Stomach (tissue), 4 donors: Measurements from ENCODE around the gene MYH9.

Experiments used
- EP300 ChIP-seq: sonication (generic); formaldehyde crosslinking; IDR thresholded peaks from one replicate; pipeline ENCODE4 v1.6.1; 2017; ENCODE audit warnings: antibody characterized with exemption
- POLR2A ChIP-seq, 4 donors: fragments of 450-650 bp; IDR thresholded peaks; one replicate each; pipeline ENCODE4 v1.6.1; 2016; ENCODE audit warnings: antibody characterized with exemption in 4 of 4, control low read depth in 2 of 4, mild to moderate bottlenecking in 1 of 4, moderate library complexity in 1 of 4
- POLR2AphosphoS5 ChIP-seq, 3 donors: sonication (generic); formaldehyde crosslinking; IDR thresholded peaks; one replicate each; pipeline ENCODE4 v1.6.1; 2016; ENCODE audit warnings: antibody characterized with exemption in 3 of 3
- TF ChIP-seq, protein P1 (sequence below), 7 experiments: fragments of 450-650 bp in 4 of 7; fragments of 200-600 bp in 3 of 7; sonication (generic) in 3 of 7; IDR thresholded peaks; one replicate each; pipeline ENCODE4 v1.5.1; 2016 to 2019; ENCODE audit warnings: antibody characterized with exemption in 7 of 7, control low read depth in 2 of 7, mild to moderate bottlenecking in 1 of 7

DNA sequence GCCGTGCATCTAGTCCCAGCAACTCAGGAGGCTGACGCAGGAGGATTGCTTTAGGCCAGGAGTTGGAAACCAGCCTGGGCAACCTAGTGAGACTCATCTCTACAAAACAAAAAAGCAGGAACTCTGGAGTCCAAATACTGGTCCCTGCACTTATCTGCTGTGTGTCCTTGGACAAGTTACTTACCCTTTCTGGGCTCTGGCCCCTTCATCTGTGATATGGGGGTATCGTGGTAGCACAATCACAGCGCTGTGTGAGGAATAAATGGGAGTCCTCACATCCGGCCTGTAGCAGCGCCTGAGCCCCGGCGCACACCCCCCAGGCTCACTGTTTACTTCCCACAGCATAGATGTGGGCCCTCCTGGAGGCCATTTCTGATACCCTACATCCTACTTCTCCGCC, 44.2 kb upstream of the MYH9 start:
- TF ChIP-seq, protein P1, sequence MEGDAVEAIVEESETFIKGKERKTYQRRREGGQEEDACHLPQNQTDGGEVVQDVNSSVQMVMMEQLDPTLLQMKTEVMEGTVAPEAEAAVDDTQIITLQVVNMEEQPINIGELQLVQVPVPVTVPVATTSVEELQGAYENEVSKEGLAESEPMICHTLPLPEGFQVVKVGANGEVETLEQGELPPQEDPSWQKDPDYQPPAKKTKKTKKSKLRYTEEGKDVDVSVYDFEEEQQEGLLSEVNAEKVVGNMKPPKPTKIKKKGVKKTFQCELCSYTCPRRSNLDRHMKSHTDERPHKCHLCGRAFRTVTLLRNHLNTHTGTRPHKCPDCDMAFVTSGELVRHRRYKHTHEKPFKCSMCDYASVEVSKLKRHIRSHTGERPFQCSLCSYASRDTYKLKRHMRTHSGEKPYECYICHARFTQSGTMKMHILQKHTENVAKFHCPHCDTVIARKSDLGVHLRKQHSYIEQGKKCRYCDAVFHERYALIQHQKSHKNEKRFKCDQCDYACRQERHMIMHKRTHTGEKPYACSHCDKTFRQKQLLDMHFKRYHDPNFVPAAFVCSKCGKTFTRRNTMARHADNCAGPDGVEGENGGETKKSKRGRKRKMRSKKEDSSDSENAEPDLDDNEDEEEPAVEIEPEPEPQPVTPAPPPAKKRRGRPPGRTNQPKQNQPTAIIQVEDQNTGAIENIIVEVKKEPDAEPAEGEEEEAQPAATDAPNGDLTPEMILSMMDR (IDR thresholded peaks at IDR 0.05): no peak
- TF ChIP-seq POLR2A (IDR thresholded peaks at IDR 0.05) (no peak), POLR2AphosphoS5 (IDR thresholded peaks at IDR 0.05) (no peak), EP300 (no peak)
